GM21528 (cell line): ENCODE results near the gene MTIF3.
A peak's percentile ranks its signal among the peaks of the same experiment; 100 is the strongest.

Experiments used
- ATAC-seq: cut with Tn5 transposase; IDR thresholded peaks from one replicate; pipeline ENCODE4 v1.9.1; 2021; ENCODE audit warnings: mild to moderate bottlenecking, moderate library complexity; ENCODE audit not compliant: unreplicated experiment, low FRiP score

MTIF3 gene

GRCh38 chr13:27461940-27462584, 11.7 kb upstream of the MTIF3 start:
- no peak for ATAC-seq

- no peak for ATAC-seq
Observed at GRCh38 chr13:27455331-27455855, 5.0 kb upstream of the MTIF3 start.

GRCh38 chr13:27450921-27451471, 632 bp upstream of the MTIF3 start:
- no peak for ATAC-seq

GRCh38 chr13:27449081-27449603, 1.2 kb downstream of the MTIF3 start:
- no peak for ATAC-seq

- no peak for ATAC-seq
Observed at GRCh38 chr13:27448308-27448707, 2.1 kb downstream of the MTIF3 start.

- no peak for ATAC-seq
Observed at GRCh38 chr13:27446986-27447583, 3.3 kb downstream of the MTIF3 start.

- ATAC-seq, result no peak
Observed at GRCh38 chr13:27442797-27443196, 7.6 kb downstream of the MTIF3 start.

- no peak for ATAC-seq
Observed at GRCh38 chr13:27442071-27442647, 8.2 kb downstream of the MTIF3 start.

GRCh38 chr13:27440408-27440807, 10.0 kb downstream of the MTIF3 start:
- no peak for ATAC-seq

- ATAC-seq, result no peak
Observed at GRCh38 chr13:27437126-27437525, 13.2 kb downstream of the MTIF3 start.

- no peak for ATAC-seq
Observed at GRCh38 chr13:27432611-27433210, 17.7 kb downstream of the MTIF3 start.

GRCh38 chr13:27432180-27432579, 18.2 kb downstream of the MTIF3 start:
- ATAC-seq, result no peak

- no peak for ATAC-seq
Observed at GRCh38 chr13:27428160-27428559, 22.2 kb downstream of the MTIF3 start.

GRCh38 chr13:27427641-27428040, 22.7 kb downstream of the MTIF3 start:
- no peak for ATAC-seq

GRCh38 chr13:27425918-27426630, 24.3 kb downstream of the MTIF3 start:
- peak; percentile 69 for ATAC-seq

- ATAC-seq, result peak; percentile 5
Observed at GRCh38 chr13:27425158-27425917, 25.0 kb downstream of the MTIF3 start.

GRCh38 chr13:27424246-27425157, 25.9 kb downstream of the MTIF3 start, which contains the start of gene GTF3A:
GTF3A (plus strand) TSS chr13:27424619.
- peak; percentile 56 for ATAC-seq

- no peak for ATAC-seq
Observed at GRCh38 chr13:27423333-27423732, 27.0 kb downstream of the MTIF3 start.
